Neural progenitor cell (in vitro differentiated cells): ENCODE measurements around the gene GLCE. TPM values are rescaled to one million over a fixed set of nuclear protein-coding genes. Genes with fewer than 3 reads are reported as not detected.
A peak's percentile ranks its signal among the peaks of the same experiment; 100 is the strongest.

ENCODE experiments used
- DNase-seq: peaks from one replicate; pipeline ENCODE4 v3.0.0-alpha.2; 2016; ENCODE audit warnings: low spot score
- H2AFZ ChIP-seq: fragments of 200-600 bp; sonication (generic); replicated peaks from 2 replicates; pipeline ENCODE4 v1.6.1; 2016; ENCODE audit warnings: antibody characterized with exemption
- H3F3A ChIP-seq: fragments of 200-600 bp; sonication (generic); 2 replicates; pipeline ENCODE4 v1.6.1; 2016; ENCODE audit warnings: antibody characterized with exemption, low read depth
- H3K27ac ChIP-seq: fragments of 200-600 bp; sonication (generic); 2 replicates; pipeline ENCODE4 v1.5.1; 2016; ENCODE audit warnings: mild to moderate bottlenecking
- H3K27me3 ChIP-seq: fragments of 200-600 bp; sonication (generic); 2 replicates; pipeline ENCODE4 v1.6.1; 2016; ENCODE audit warnings: mild to moderate bottlenecking, moderate library complexity
- H3K36me3 ChIP-seq: fragments of 200-600 bp; sonication (generic); 2 replicates; pipeline ENCODE4 v1.5.1; 2016
- H3K4me1 ChIP-seq: fragments of 200-600 bp; sonication (generic); 2 replicates; pipeline ENCODE4 v1.6.1; 2016; ENCODE audit warnings: mixed run types
- H3K4me2 ChIP-seq: fragments of 200-600 bp; sonication (generic); 2 replicates; pipeline ENCODE4 v1.6.1; 2016
- H3K4me3 ChIP-seq: fragments of 200-600 bp; sonication (generic); 2 replicates; pipeline ENCODE4 v1.5.1; 2016
- H3K79me2 ChIP-seq: fragments of 200-600 bp; sonication (generic); 2 replicates; pipeline ENCODE4 v1.6.1; 2016; ENCODE audit warnings: low read depth
- H3K9ac ChIP-seq: fragments of 200-600 bp; sonication (generic); 2 replicates; pipeline ENCODE4 v1.6.1; 2016
- H3K9me3 ChIP-seq: fragments of 200-600 bp; sonication (generic); 2 replicates; pipeline ENCODE4 v1.5.1; 2016; ENCODE audit warnings: low read depth
- H4K20me1 ChIP-seq: fragments of 200-600 bp; sonication (generic); 2 replicates; pipeline ENCODE4 v1.6.1; 2016; ENCODE audit warnings: low read depth
- H3K27ac Mint-ChIP-seq: 3 replicates; pipeline ENCODE4 v1.8.0; 2021; ENCODE audit warnings: mixed read lengths
- H3K27me3 Mint-ChIP-seq: 2 replicates; pipeline ENCODE4 v1.8.0; 2022; ENCODE audit warnings: low read depth, mild to moderate bottlenecking, inconsistent platforms, moderate library complexity, mixed read lengths; ENCODE audit not compliant: insufficient read depth
- H3K36me3 Mint-ChIP-seq: 3 replicates; pipeline ENCODE4 v1.8.0; 2021; ENCODE audit warnings: mixed read lengths
- H3K4me1 Mint-ChIP-seq: 3 replicates; pipeline ENCODE4 v1.8.0; 2021; ENCODE audit warnings: mixed read lengths
- H3K4me3 Mint-ChIP-seq: 3 replicates; pipeline ENCODE4 v1.8.0; 2021; ENCODE audit warnings: mild to moderate bottlenecking, moderate library complexity, mixed read lengths
- H3K9me3 Mint-ChIP-seq: 3 replicates; pipeline ENCODE4 v1.8.0; 2020; ENCODE audit warnings: mixed read lengths
- CTCF ChIP-seq: fragments of 200-600 bp; sonication (generic); IDR thresholded peaks from 2 replicates; pipeline ENCODE4 v1.5.1; 2017; ENCODE audit warnings: antibody characterized with exemption, mild to moderate bottlenecking
- EZH2 ChIP-seq: fragments of 200-600 bp; sonication (generic); IDR thresholded peaks from 2 replicates; pipeline ENCODE4 v1.6.1; 2017; ENCODE audit warnings: antibody characterized with exemption, mild to moderate bottlenecking, moderate library complexity
- EZH2phosphoT487 ChIP-seq: fragments of 200-600 bp; sonication (generic); IDR thresholded peaks from 2 replicates; pipeline ENCODE4 v1.6.1; 2017; ENCODE audit warnings: antibody characterized with exemption
- total RNA-seq: library from RNA; depleted of rRNA; stranded (reverse); fragments of >200 nt; gene quantifications from 2 replicates; pipeline ENCODE4 v1.2.3, GENCODE V29; 2015; ENCODE audit warnings: low replicate concordance

The GLCE gene
- total RNA-seq, 1 donor from 2014 or later: 22.7 TPM

GRCh38 chr15:69316291-69316690 lies 155.9 kb downstream of the GLCE start:
- H3K4me2 ChIP-seq: no peak overlapping the region
- no peak overlapping the region for H3K27ac Mint-ChIP-seq
- no peaks in the 10 kb centered on the region for H3K9me3 ChIP-seq
- H3K4me3 Mint-ChIP-seq: no peak overlapping the region
- no peak for DNase-seq
- no peaks in the 10 kb centered on the region for H3F3A ChIP-seq
- H3K4me1 Mint-ChIP-seq: peaks cover 16% of the 10 kb centered on the region
- H3K79me2 ChIP-seq: no peaks in the 10 kb centered on the region
- H3K9ac ChIP-seq: no peak overlapping the region
- TF ChIP-seq EZH2phosphoT487 (no peak), CTCF (no peak), EZH2 (no peak)
- no peaks in the 10 kb centered on the region for H3K36me3 ChIP-seq
- peaks cover 3% of the 10 kb centered on the region for H3K27me3 Mint-ChIP-seq
- H3K27me3 ChIP-seq: no peaks in the 10 kb centered on the region
- H3K4me1 ChIP-seq: peaks cover 4% of the 10 kb centered on the region
- no peaks in the 10 kb centered on the region for H4K20me1 ChIP-seq
- H3K4me3 ChIP-seq: no peak overlapping the region
- H3K9me3 Mint-ChIP-seq: no peaks in the 10 kb centered on the region
- H2AFZ ChIP-seq: no peak overlapping the region
- no peaks in the 10 kb centered on the region for H3K36me3 Mint-ChIP-seq
- H3K27ac ChIP-seq: no peak overlapping the region

- Mint-ChIP-seq H3K4me1 (peaks cover 11% of the 10 kb centered on the region), H3K27me3 (peaks cover 8% of the 10 kb centered on the region), H3K4me3 (no peak overlapping the region), H3K9me3 (no peaks in the 10 kb centered on the region), H3K27ac (no peak overlapping the region), H3K36me3 (no peaks in the 10 kb centered on the region)
- no peak overlapping the region for H3K4me2 ChIP-seq
- H4K20me1 ChIP-seq: no peaks in the 10 kb centered on the region
- H3K4me3 ChIP-seq: no peak overlapping the region
- H3K4me1 ChIP-seq: no peaks in the 10 kb centered on the region
- H3K9me3 ChIP-seq: no peaks in the 10 kb centered on the region
- no peak overlapping the region for H3K27ac ChIP-seq
- no peak for DNase-seq
- no peaks in the 10 kb centered on the region for H3K36me3 ChIP-seq
- no peaks in the 10 kb centered on the region for H3F3A ChIP-seq
- no peak overlapping the region for H2AFZ ChIP-seq
- no peaks in the 10 kb centered on the region for H3K27me3 ChIP-seq
- TF ChIP-seq EZH2 (no peak), EZH2phosphoT487 (no peak), CTCF (no peak)
- no peak overlapping the region for H3K9ac ChIP-seq
- no peaks in the 10 kb centered on the region for H3K79me2 ChIP-seq
These were observed 157.0 kb downstream of the GLCE start for GRCh38 chr15:69317392-69317841.

- H3K4me1 ChIP-seq: no peaks in the 10 kb centered on the region
- Mint-ChIP-seq H3K9me3 (no peaks in the 10 kb centered on the region), H3K27me3 (peaks cover 12% of the 10 kb centered on the region), H3K4me1 (peaks cover 8% of the 10 kb centered on the region), H3K4me3 (no peak overlapping the region), H3K27ac (peak overlapping the region; percentile 64), H3K36me3 (no peaks in the 10 kb centered on the region)
- H3K9ac ChIP-seq: no peak overlapping the region
- H4K20me1 ChIP-seq: no peaks in the 10 kb centered on the region
- no peak for DNase-seq
- no peaks in the 10 kb centered on the region for H3K36me3 ChIP-seq
- no peaks in the 10 kb centered on the region for H3K27me3 ChIP-seq
- no peaks in the 10 kb centered on the region for H3K79me2 ChIP-seq
- H3F3A ChIP-seq: no peaks in the 10 kb centered on the region
- H2AFZ ChIP-seq: no peak overlapping the region
- no peak overlapping the region for H3K4me2 ChIP-seq
- TF ChIP-seq EZH2 (no peak), EZH2phosphoT487 (no peak), CTCF (no peak)
- H3K27ac ChIP-seq: no peak overlapping the region
- no peak overlapping the region for H3K4me3 ChIP-seq
- H3K9me3 ChIP-seq: no peaks in the 10 kb centered on the region
These were observed 157.6 kb downstream of the GLCE start for GRCh38 chr15:69318033-69318432.
